Testis (tissue), 3 donors: ENCODE results near the gene RPL22L1. TPM values are rescaled to one million over a fixed set of nuclear protein-coding genes. Genes with fewer than 3 reads are reported as not detected.
A peak's percentile ranks its signal among the peaks of the same experiment; 100 is the strongest.

ENCODE experiments used
- DNase-seq: peaks from one replicate; pipeline ENCODE4 v3.0.0-alpha.2; 2019
- H3K27ac ChIP-seq, 2 donors: fragments of 200-600 bp; sonication (generic); one replicate each; pipeline ENCODE4 v1.5.1; 2019
- H3K27me3 ChIP-seq: fragments of 200-600 bp; sonication (generic); one replicate; pipeline ENCODE4 v1.5.1; 2019
- H3K36me3 ChIP-seq: fragments of 200-600 bp; sonication (generic); one replicate; pipeline ENCODE4 v1.5.1; 2017; ENCODE audit warnings: low read depth; ENCODE audit errors: missing control alignments
- H3K4me1 ChIP-seq: fragments of 200-600 bp; sonication (generic); one replicate; pipeline ENCODE4 v1.5.1; 2019
- H3K4me3 ChIP-seq, 2 donors: fragments of 200-600 bp; sonication (generic); one replicate each; pipeline ENCODE4 v1.5.1; 2017 to 2019
- H3K9me3 ChIP-seq: fragments of 200-600 bp; sonication (generic); one replicate; pipeline ENCODE4 v1.5.1; 2017
- POLR2A ChIP-seq: fragments of 450-650 bp; IDR thresholded peaks from one replicate; pipeline ENCODE4 v1.6.1; 2017; ENCODE audit warnings: antibody characterized with exemption, mild to moderate bottlenecking, moderate library complexity
- WGBS, 2 donors: methylation state at CpG; one replicate each; pipeline ENCODE4 v1.1.5; 2018; 5-methylcytosine and 5-hydroxymethylcytosine counted together
- intact Hi-C: fragments of 100-400 bp; cut with DNase I; formaldehyde crosslinking; loops from one replicate; pipeline ENCODE4 v1.15.1; 2023; ENCODE audit warnings: low total_unique reads
- polyA plus RNA-seq: library from polyadenylated mRNA; stranded (reverse); fragments of 350-450 nt; fragmentation: Illumina TruSeq; extraction: RNeasy Lipid Tissue Mini Kit (QIAGEN cat#74804); gene quantifications from one replicate; pipeline ENCODE4 v1.2.3, GENCODE V29; 2014; ENCODE audit warnings: low read depth, low replicate concordance; ENCODE audit not compliant: insufficient read depth
- total RNA-seq, 2 donors: library from RNA; depleted of rRNA; stranded (reverse); fragments of >200 nt; gene quantifications; one replicate each; pipeline ENCODE4 v1.2.3, GENCODE V29; 2016
- TF ChIP-seq, protein P1 (sequence below), 3 experiments: fragments of 450-650 bp in 2 of 3; fragments of 200-600 bp in 1 of 3; sonication (generic) in 1 of 3; IDR thresholded peaks; one replicate each; pipeline ENCODE4 v1.5.1; 2016 to 2019; ENCODE audit warnings: antibody characterized with exemption in 3 of 3, mild to moderate bottlenecking in 2 of 3, moderate library complexity in 1 of 3

The RPL22L1 gene
- total and polyA plus RNA-seq, 3 donors from 2014 or later = 27.2 to 40.6 (median 28.4) TPM

DNA sequence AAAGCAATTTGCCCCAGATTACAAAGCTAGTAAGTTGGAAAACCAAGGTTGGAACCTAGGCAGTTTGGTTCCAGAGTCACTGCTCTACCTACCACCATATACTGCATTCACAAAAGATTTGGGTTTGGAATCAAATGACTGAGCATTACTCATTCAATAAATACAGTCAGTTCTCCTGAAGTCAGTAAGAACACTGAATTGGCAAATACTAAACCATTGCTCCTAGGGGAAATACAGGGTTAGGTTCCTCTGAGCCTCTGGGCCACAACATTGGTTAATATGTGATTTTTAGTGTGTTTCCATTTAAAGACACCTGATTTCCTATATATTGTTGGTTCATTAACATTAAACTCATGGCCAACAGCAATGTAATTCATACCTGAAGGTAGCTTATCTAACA lies 40.5 kb upstream of the RPL22L1 start:
- intact Hi-C loops = no loop called here
- H3K9me3 ChIP-seq = no peaks in the 10 kb centered on the region
- H3K27me3 ChIP-seq = no peaks in the 10 kb centered on the region
- no peak overlapping the region for H3K27ac ChIP-seq
- TF ChIP-seq, protein P1, sequence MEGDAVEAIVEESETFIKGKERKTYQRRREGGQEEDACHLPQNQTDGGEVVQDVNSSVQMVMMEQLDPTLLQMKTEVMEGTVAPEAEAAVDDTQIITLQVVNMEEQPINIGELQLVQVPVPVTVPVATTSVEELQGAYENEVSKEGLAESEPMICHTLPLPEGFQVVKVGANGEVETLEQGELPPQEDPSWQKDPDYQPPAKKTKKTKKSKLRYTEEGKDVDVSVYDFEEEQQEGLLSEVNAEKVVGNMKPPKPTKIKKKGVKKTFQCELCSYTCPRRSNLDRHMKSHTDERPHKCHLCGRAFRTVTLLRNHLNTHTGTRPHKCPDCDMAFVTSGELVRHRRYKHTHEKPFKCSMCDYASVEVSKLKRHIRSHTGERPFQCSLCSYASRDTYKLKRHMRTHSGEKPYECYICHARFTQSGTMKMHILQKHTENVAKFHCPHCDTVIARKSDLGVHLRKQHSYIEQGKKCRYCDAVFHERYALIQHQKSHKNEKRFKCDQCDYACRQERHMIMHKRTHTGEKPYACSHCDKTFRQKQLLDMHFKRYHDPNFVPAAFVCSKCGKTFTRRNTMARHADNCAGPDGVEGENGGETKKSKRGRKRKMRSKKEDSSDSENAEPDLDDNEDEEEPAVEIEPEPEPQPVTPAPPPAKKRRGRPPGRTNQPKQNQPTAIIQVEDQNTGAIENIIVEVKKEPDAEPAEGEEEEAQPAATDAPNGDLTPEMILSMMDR (IDR thresholded peaks at IDR 0.05) = no peak
- TF ChIP-seq POLR2A = no peak
- H3K4me1 ChIP-seq = no peaks in the 10 kb centered on the region
- H3K4me3 ChIP-seq = no peak overlapping the region
- no peak for DNase-seq
- no peaks in the 10 kb centered on the region for H3K36me3 ChIP-seq

DNA sequence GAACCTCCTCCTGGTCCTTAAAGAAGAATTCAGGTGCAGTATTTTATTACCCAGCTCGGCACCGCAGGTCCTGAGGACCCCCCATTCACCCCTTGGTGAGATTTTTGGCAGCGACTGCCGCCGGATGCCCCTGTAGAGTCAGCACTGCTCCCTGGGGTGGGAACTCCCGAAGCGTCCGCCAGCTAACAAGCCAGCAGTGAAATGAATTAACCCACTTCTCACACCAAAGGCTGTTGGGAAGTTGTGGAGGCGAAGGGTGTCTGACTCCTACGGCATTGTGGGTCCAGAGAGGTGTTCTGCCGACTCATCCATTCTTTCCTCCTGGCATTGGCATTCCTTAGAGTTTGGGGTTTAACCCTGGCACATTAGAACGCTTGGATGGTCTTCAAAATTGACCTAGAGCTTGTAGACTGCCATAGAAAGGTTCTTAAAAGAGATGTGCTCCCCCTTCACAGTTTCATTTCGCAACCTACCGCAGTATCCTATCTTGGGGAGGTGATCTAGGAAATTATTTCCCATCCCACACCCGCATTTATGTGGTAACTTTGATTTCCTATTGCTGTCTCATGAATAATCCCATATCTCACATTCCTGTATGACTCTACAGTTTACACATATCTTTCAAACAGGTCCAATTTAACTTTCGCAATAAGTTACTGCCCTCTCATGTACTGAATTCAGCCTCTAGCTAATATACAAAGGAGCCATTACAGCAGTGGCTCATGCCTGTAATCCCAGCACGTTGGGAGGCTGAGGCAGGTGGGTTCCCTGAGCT lies 39.3 kb upstream of the RPL22L1 start:
- intact Hi-C loops = no loop called here
- 61 to 64% methylated on average over 17 of the region's 17 CpGs for WGBS, 2 donors
- DNase-seq = peak; percentile 15
- Histone ChIP-seq H3K9me3 (no peaks in the 10 kb centered on the region), H3K36me3 (no peaks in the 10 kb centered on the region), H3K27me3 (no peaks in the 10 kb centered on the region), H3K4me1 (no peaks in the 10 kb centered on the region), H3K27ac (no peak overlapping the region), H3K4me3 (peak overlapping the region; percentile 72 to 87)
- TF ChIP-seq, protein P1 (IDR thresholded peaks at IDR 0.05) = no peak
- TF ChIP-seq POLR2A = no peak

DNA sequence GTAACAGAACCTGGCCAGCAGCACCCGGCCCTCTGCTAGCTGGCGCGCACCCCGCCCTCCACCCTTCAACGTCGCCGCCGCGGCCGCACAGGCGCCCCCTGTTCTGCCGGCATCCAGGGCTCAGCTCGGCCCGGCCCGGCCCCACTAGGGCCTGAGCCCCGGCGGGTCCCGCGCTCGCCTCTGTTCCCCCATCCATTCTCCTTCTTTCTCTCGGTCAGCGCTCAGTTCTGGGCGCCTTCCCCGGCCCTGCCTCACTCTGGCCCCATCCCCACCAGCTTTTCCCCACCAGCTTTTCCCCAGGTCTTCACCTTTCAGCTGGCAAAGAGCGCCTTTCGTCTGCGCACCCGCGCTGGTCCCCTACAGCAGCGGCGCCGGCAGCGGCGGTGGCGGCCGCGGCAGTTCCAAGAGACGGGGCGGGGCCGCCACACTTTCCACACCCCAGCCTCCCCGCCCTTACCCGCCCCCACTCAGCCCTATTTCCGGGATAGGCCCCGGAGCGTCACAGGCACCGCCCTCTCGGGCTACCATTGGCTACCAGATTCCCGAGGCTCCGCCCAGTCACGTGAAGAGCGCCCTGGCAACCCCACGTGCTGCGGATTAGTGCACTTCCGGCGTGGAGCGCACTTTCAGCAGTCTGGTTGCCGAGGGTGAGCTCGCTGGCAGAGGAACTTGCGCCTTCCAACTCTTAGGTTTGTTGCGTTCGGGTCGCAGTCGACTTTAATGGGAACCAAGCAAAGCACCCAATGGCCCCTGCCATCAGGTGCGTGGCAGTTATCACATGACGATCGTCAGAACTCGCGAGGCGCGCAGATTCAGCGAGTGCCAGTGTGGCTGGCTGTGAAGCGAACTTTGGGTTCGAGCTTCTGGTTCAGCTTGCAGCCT lies 38.5 kb upstream of the RPL22L1 start, which contains the start of gene EIF5A2:
TSS of gene EIF5A2 (minus strand) at position 403 of the 882 bp plus-strand sequence. CDS start 831 bp downstream, outside the sequence.
- H3K4me1 ChIP-seq = no peaks in the 10 kb centered on the region
- 11 to 14% methylated on average over 56 to 70 of the region's 73 CpGs for WGBS, 2 donors
- peak within 1 kb of the TSS; percentile 82 to 83 for H3K27ac ChIP-seq
- TF ChIP-seq, protein P1 (IDR thresholded peaks at IDR 0.05) = no peak
- TF ChIP-seq POLR2A = no peak
- peak; percentile 98 for DNase-seq
- intact Hi-C loops = no loop called here
- H3K27me3 ChIP-seq = no peaks in the 10 kb centered on the region
- H3K4me3 ChIP-seq = peak within 1 kb of the TSS; percentile 72 to 87
- H3K36me3 ChIP-seq = no peaks in the 10 kb centered on the region
- no peaks in the 10 kb centered on the region for H3K9me3 ChIP-seq

DNA sequence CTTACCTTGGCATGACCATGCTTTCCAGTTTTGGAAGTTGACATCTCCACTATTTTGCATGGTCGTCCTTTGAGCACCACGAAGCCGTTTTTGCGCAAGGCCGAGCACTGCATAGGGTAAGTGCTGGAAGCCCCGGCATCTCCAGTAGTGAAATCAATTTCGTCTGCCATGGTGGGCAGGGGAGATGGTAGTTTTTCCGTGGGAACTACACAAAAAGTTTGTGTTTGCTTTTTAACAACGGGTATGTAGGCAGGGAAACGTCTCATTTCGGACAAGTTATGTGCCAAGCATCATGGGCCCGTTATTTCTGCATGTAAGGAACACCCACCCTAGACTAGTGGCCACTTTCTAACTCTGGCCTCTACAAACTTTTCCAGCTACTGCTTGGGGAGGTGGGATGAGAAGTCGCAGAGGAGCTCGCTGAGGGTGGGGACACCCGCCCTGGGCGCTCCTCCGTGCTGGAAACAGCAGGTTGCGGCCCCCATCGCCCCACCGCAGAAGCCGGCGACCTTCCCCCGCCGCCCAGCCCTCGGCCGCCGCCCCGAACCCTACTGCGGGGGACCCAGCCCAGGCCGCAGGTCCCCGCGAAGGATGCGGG lies 37.7 kb upstream of the RPL22L1 start:
- H3K36me3 ChIP-seq = no peaks in the 10 kb centered on the region
- peak; percentile 17 for DNase-seq
- H3K27me3 ChIP-seq = no peaks in the 10 kb centered on the region
- peak overlapping the region; percentile 82 to 83 for H3K27ac ChIP-seq
- TF ChIP-seq, protein P1 (IDR thresholded peaks at IDR 0.05) = no peak
- no peak for TF ChIP-seq POLR2A
- no peaks in the 10 kb centered on the region for H3K4me1 ChIP-seq
- H3K4me3 ChIP-seq = peak overlapping the region; percentile 72 to 87
- 8 to 20% methylated on average over 11 to 20 of the region's 33 CpGs for WGBS, 2 donors
- intact Hi-C loops = no loop called here
- H3K9me3 ChIP-seq = no peaks in the 10 kb centered on the region
